Measurements from ENCODE around the gene TLCD1.
"Not testable (repeated sequence)": the region's sequence is repeated elsewhere in the genome, so short reads cannot be mapped to it uniquely, and the experiment has no call there.

The TLCD1 gene

GRCh38 chr17:28723159-28723835 lies 2.7 kb downstream of the TLCD1 start:
- in situ Hi-C loops (cut with MboI; ENCODE audit: low pct_unique_long_range_greater_than_20kb, low sequenced_read_pairs, unreplicated experiment): no loop called here
- DNase-seq (ENCODE audit: low spot score): no peak
- TF ChIP-seq CTCF (IDR thresholded peaks at IDR 0.05; ENCODE audit: extremely low read depth, insufficient read depth, missing control alignments): no peak

GRCh38 chr17:28722417-28723158 lies 3.4 kb downstream of the TLCD1 start:
- TF ChIP-seq CTCF (IDR thresholded peaks at IDR 0.05; ENCODE audit: extremely low read depth, insufficient read depth, missing control alignments): no peak
- no peak for DNase-seq (ENCODE audit: low spot score)
- in situ Hi-C loops (cut with MboI; ENCODE audit: low pct_unique_long_range_greater_than_20kb, low sequenced_read_pairs, unreplicated experiment): no loop called here

GRCh38 chr17:28720997-28721329 lies 5.1 kb downstream of the TLCD1 start:
- DNase-seq (ENCODE audit: low spot score); in situ Hi-C loops (cut with MboI; ENCODE audit: low pct_unique_long_range_greater_than_20kb, low sequenced_read_pairs, unreplicated experiment): not testable (repeated sequence)

GRCh38 chr17:28720247-28720996 lies 5.6 kb downstream of the TLCD1 start:
- in situ Hi-C loops (cut with MboI; ENCODE audit: low pct_unique_long_range_greater_than_20kb, low sequenced_read_pairs, unreplicated experiment): no loop called here
- peak; percentile 3 for TF ChIP-seq CTCF (IDR thresholded peaks at IDR 0.05; ENCODE audit: extremely low read depth, insufficient read depth, missing control alignments)
- DNase-seq (ENCODE audit: low spot score): no peak

- in situ Hi-C loops (cut with MboI; ENCODE audit: low pct_unique_long_range_greater_than_20kb, low sequenced_read_pairs, unreplicated experiment): no loop called here
- DNase-seq (ENCODE audit: low spot score): no peak
- no peak for TF ChIP-seq CTCF (IDR thresholded peaks at IDR 0.05; ENCODE audit: extremely low read depth, insufficient read depth, missing control alignments)
Measured at GRCh38 chr17:28719021-28719433, 7.0 kb downstream of the TLCD1 start.

GRCh38 chr17:28718333-28719020 lies 7.6 kb downstream of the TLCD1 start:
- DNase-seq (ENCODE audit: low spot score): no peak
- no peak for TF ChIP-seq CTCF (IDR thresholded peaks at IDR 0.05; ENCODE audit: extremely low read depth, insufficient read depth, missing control alignments)
- in situ Hi-C loops (cut with MboI; ENCODE audit: low pct_unique_long_range_greater_than_20kb, low sequenced_read_pairs, unreplicated experiment): no loop called here
